Neural crest cell (in vitro differentiated cells): ENCODE results near the gene HMGCL. TPM values are rescaled to one million over a fixed set of nuclear protein-coding genes. Genes with fewer than 3 reads are reported as not detected.

Experiments used
- DNase-seq: peaks from one replicate; pipeline ENCODE4 v3.0.0; 2021; ENCODE audit warnings: low read depth, mixed read lengths, low spot score
- H3K27ac Mint-ChIP-seq: one replicate; pipeline ENCODE4 v1.8.0; 2021; ENCODE audit warnings: mild to moderate bottlenecking, mixed read lengths; ENCODE audit not compliant: unreplicated experiment
- H3K27me3 Mint-ChIP-seq: 2 replicates; pipeline ENCODE4 v1.8.0; 2021; ENCODE audit warnings: low read depth, mild to moderate bottlenecking, mixed read lengths
- H3K36me3 Mint-ChIP-seq: 2 replicates; pipeline ENCODE4 v1.8.0; 2021; ENCODE audit warnings: low read depth, mild to moderate bottlenecking, mixed read lengths
- H3K4me1 Mint-ChIP-seq: 2 replicates; pipeline ENCODE4 v1.8.0; 2021; ENCODE audit warnings: mixed read lengths
- H3K4me3 Mint-ChIP-seq: one replicate; pipeline ENCODE4 v1.8.0; 2021; ENCODE audit warnings: mild to moderate bottlenecking, mixed read lengths
- H3K9me3 Mint-ChIP-seq: 2 replicates; pipeline ENCODE4 v1.8.0; 2021; ENCODE audit warnings: mixed read lengths
- CTCF ChIP-seq: fragments of 200-600 bp; sonication (generic); conservative IDR thresholded peaks from 2 replicates; pipeline ENCODE4 v1.5.0; 2021; ENCODE audit warnings: antibody characterized with exemption, mild to moderate bottlenecking
- total RNA-seq: library from RNA; stranded (reverse); gene quantifications from 2 replicates; pipeline ENCODE4 v1.2.1, GENCODE V29; 2021

HMGCL gene
- total RNA-seq, 1 donor from 2014 or later, result 17.4 TPM

- no peak for TF ChIP-seq CTCF
- Mint-ChIP-seq H3K4me1 (peaks cover 15% of the 10 kb centered on the region), H3K9me3 (no peaks in the 10 kb centered on the region), H3K27me3 (no peaks in the 10 kb centered on the region), H3K4me3 (peak overlapping the region; percentile 77), H3K27ac (no peak overlapping the region), H3K36me3 (no peaks in the 10 kb centered on the region)
- no peak for DNase-seq
Observed at GRCh38 chr1:23774174-23774880, 50.9 kb downstream of the HMGCL start.

- H3K4me1 Mint-ChIP-seq, result peaks cover 9% of the 10 kb centered on the region
- H3K27ac Mint-ChIP-seq, result no peak overlapping the region
- DNase-seq, result no peak
- TF ChIP-seq CTCF, result no peak
- H3K36me3 Mint-ChIP-seq, result no peaks in the 10 kb centered on the region
- no peaks in the 10 kb centered on the region for H3K9me3 Mint-ChIP-seq
- no peak overlapping the region for H3K4me3 Mint-ChIP-seq
- H3K27me3 Mint-ChIP-seq, result no peaks in the 10 kb centered on the region
Observed at GRCh38 chr1:23772854-23773242, 52.4 kb downstream of the HMGCL start.

GRCh38 chr1:23772049-23772853 lies 53.0 kb downstream of the HMGCL start:
- DNase-seq, result peak; percentile 97
- H3K36me3 Mint-ChIP-seq, result no peaks in the 10 kb centered on the region
- peak overlapping the region; percentile 52 for H3K4me3 Mint-ChIP-seq
- H3K4me1 Mint-ChIP-seq, result peaks cover 5% of the 10 kb centered on the region
- no peaks in the 10 kb centered on the region for H3K9me3 Mint-ChIP-seq
- H3K27ac Mint-ChIP-seq, result peak overlapping the region; percentile 31
- H3K27me3 Mint-ChIP-seq, result no peaks in the 10 kb centered on the region
- TF ChIP-seq CTCF, result peak; percentile 89

- Mint-ChIP-seq H3K4me3 (no peak overlapping the region), H3K9me3 (no peaks in the 10 kb centered on the region), H3K27ac (no peak overlapping the region), H3K4me1 (no peaks in the 10 kb centered on the region), H3K36me3 (peaks cover 5% of the 10 kb centered on the region), H3K27me3 (no peaks in the 10 kb centered on the region)
- no peak for DNase-seq
- TF ChIP-seq CTCF, result no peak
Observed at GRCh38 chr1:23768733-23769132, 56.5 kb downstream of the HMGCL start.

- Mint-ChIP-seq H3K4me1 (no peaks in the 10 kb centered on the region), H3K27me3 (no peaks in the 10 kb centered on the region), H3K9me3 (no peaks in the 10 kb centered on the region), H3K4me3 (no peak overlapping the region), H3K36me3 (peaks cover 13% of the 10 kb centered on the region), H3K27ac (no peak overlapping the region)
- no peak for TF ChIP-seq CTCF
- no peak for DNase-seq
Observed at GRCh38 chr1:23763041-23763577, 62.1 kb downstream of the HMGCL start.
